Measurements from ENCODE around the gene C11orf54.

DNA sequence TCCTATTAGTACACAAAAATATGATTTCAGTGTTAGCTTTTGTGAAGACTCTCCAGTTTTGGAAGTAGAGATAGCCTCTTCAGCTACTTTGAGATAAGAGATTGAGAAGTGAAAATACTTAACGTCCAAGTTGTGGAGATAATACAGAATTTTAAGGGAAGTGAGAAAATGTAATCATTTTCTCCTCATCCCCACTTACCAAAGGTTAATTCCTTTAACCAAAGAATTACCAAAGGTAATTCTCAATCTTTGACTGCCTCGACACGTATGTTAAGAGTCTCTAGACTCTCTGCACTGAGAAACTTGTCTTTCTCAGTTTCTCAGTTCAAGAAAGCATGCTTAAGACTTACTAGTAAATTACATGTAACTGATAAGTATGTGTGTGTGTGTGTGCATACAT is 15.3 kb downstream of the C11orf54 start:
- TF ChIP-seq EZH2 (IDR thresholded peaks at IDR 0.05; ENCODE audit: borderline replicate concordance, low read depth, low read length, severe bottlenecking) (no peak), CTCF (IDR thresholded peaks at IDR 0.05; ENCODE audit: borderline replicate concordance, extremely low read depth, low read length, poor library complexity, severe bottlenecking) (no peak)

Data from DND-41 (cell line).